ENCODE measurements around the gene TUBB. TPM values are rescaled to one million over a fixed set of nuclear protein-coding genes. Genes with fewer than 3 reads are reported as not detected.

The TUBB gene
- polyA plus RNA-seq, 1 of the 3 experiments (the other 2 are of a cell fraction), result 1,037 TPM

DNA sequence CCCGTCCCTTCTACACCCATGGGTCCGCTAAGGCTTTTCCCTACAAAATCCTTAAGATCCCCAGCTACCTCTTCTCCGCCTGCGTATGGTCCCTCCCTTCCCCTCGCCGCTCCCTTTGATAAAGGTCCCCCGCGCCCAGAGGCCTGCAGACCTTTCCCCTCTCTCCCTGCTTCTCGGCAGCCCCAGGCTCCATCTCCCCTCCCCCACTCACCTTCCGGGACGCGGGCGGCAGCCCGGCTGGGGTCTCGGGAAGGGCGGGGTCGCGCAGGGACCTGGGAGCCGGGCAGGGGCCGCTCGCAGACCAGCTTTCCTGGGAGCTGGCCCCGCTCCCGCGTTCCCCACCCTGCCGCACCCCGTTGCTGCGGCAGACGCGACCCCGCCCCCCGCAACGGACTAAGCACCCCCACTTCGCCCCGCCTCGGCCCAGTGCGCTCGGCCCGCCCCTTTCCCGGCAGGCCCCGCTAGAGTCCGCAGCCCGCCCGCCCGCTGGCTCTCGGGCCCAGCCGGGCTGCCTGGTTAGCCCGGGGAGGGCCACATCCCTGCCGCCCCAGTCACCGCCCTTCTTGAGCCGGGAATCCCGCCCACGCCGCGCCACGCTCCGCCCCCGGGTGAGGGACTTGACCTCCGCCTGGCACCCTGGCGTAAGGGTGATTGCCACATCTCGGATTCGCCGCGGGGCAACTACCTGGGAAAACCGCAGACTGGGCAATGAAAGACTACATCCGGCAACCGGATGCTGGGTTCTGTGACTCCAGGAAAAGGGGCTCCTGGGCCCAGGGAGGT lies 22.4 kb downstream of the TUBB start, which contains the start of gene FLOT1 (continued):
- TF ChIP-seq FOXM1 (IDR thresholded peaks at IDR 0.05; ENCODE audit: low read depth) (no peak), NFIC (IDR thresholded peaks at IDR 0.05; ENCODE audit: borderline replicate concordance) (peak; percentile 11), JUND (IDR thresholded peaks at IDR 0.05) (peak; percentile 24; the same call in 1 of the 2 replicates), TAF1 (IDR thresholded peaks at IDR 0.05; ENCODE audit: borderline replicate concordance, low read depth, low read length) (0 out of 2 replicates have a peak, but pooled peaks have one; percentile 47)

DNA sequence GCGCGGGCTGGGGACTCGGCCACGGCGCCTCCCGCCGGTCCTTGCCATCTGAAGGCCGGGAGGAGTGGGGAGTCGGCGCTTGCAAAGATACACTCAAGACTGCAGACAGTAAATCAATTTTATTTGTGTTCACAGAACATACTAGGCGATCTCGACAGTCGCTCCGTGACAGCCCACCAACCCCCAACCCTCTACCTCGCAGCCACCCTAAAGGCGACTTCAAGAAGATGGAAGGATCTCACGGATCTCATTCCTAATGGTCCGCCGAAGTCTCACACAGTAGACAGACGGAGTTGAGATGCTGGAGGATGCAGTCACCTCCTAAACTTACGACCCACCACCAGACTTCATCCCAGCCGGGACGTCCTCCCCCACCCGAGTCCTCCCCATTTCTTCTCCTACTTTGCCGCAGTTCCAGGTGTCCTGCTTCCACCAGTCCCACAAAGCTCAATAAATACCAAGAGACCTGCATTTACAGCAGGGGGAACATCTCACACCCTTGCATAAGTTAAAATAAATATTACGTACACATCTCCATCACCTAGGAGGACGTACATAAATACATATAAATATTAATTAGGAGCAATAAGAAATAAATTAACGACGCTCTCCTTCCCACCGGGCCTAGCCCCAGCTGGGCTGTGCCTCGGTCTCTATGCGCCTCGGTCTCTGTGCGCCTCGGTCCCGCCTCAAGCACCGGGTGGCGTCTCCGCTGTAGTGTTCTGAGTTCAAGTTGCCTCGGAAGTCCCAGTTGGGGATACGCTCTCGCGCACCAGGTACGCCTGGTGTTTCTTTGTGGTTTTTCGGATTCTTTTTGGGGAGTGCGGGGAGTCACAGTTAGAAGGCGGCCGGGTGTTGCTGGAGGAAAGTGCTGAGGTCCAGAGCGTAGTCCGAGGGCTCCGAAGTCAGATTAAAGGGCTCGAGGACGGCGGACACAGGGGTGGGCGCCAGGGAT lies 23.2 kb downstream of the TUBB start:
- no peaks in the 10 kb centered on the region for H3K9me2 ChIP-seq
- H3K36me3 ChIP-seq (replicated peaks in 1 of 2; ENCODE audit: control insufficient read depth in 1 of 2, insufficient read depth in 2 of 2, low read length in 1 of 2), result peaks cover 17 to 22% of the 10 kb centered on the region in 2 experiments
- TF ChIP-seq GABPA (IDR thresholded peaks at IDR 0.05; ENCODE audit: low read depth) (0 out of 2 replicates have a peak, but pooled peaks have one; percentile 0), FOSL2 (IDR thresholded peaks at IDR 0.05; ENCODE audit: borderline replicate concordance, low read depth) (no peak)
- peak overlapping the region; percentile 87 for H3K9ac ChIP-seq
- 81% methylated on average over 49 of the region's 55 CpGs for WGBS (ENCODE audit: low lambda C conversion rate)
- H4K20me1 ChIP-seq (ENCODE audit: insufficient read depth), result no peaks in the 10 kb centered on the region
- H3K4me3 ChIP-seq (ENCODE audit: low read depth in 2 of 2, low read length in 1 of 2), result peak overlapping the region; percentile 75 to 76
- H3K9me3 ChIP-seq, result no peaks in the 10 kb centered on the region
- H3K4me2 ChIP-seq, result peak overlapping the region; percentile 85; the same call in 1 of the 2 replicates
- POLR2A ChIA-PET, result no interaction called here
- H3K79me2 ChIP-seq (ENCODE audit: insufficient read depth), result peaks cover 52% of the 10 kb centered on the region
- H3K27me3 ChIP-seq (ENCODE audit: insufficient read depth), result no peaks in the 10 kb centered on the region
- H3K27ac ChIP-seq (ENCODE audit: low read depth in 2 of 2, low read length in 1 of 2), result peak overlapping the region; percentile 84 to 95
- H2AFZ ChIP-seq (ENCODE audit: low read depth), result no peak overlapping the region
- peaks cover 21 to 30% of the 10 kb centered on the region in 2 experiments for H3K4me1 ChIP-seq (ENCODE audit: control insufficient read depth in 1 of 2, insufficient read depth in 2 of 2, low read depth in 1 of 2, low read length in 1 of 2)
- CTCF ChIA-PET, result interaction anchor here (0.8 to 42.4 kb wide), 4 partner anchors 9 to 85 kb away, joined by 3 to 838 read pairs (median 38); partner anchors contain the start of genes DHX16, NRM and PPP1R18
- peak; percentile 27 for DNase-seq
- H3F3A ChIP-seq (replicated peaks; ENCODE audit: insufficient read depth), result peaks cover 19% of the 10 kb centered on the region

DNA sequence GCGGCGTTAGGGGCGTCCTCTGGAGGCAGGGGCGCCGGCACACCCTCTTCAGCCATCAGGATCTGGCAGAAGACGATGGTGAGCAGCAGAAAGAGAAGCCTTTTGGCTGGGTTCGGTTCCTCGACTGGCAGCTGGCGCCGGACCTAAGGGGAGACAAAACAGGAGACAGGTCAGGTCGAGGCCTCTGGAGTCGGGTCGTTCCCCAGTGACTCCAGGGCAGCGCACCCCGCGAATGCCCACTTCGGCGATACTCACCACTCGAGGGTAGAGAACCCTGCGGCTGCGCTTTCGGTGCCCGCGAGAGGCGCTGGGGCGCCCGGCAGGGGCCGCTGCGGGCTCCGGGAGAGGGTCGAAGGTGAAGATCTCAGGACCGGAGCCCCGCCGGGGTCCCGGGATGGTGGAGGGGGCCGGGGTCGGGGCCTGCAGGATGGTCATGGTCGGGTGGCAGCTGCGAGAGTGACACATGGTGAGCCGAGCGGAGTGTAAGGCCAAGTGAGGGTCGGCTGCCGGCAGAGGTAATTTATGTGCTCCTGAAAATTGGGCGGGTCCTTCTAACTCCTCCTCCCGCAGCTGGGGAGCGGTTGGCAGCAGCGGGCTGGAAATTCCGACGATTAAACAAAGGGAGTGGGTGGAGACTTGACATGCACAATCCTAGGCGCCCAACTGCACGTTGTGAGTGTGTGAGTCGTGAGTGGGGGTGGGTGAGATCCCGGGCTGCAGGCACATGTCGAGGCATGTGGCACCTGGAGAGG lies 24.1 kb downstream of the TUBB start, which contains the start of gene IER3:
TSS of gene IER3 (minus strand) at position 494 of the 752 bp plus-strand sequence. CDS start at position 465, 29 bp downstream.
- Histone ChIP-seq H3K9me3 (no peaks in the 10 kb centered on the region), H3K79me2 (ENCODE audit: insufficient read depth) (peaks cover 44% of the 10 kb centered on the region)
- TF ChIP-seq MEF2A (IDR thresholded peaks at IDR 0.05; ENCODE audit: borderline replicate concordance, low read depth), result no peak
- TF ChIP-seq SIN3A (IDR thresholded peaks at IDR 0.05; ENCODE audit: borderline replicate concordance, low read depth, low read length), result no peak
- TF ChIP-seq YY1 (IDR thresholded peaks at IDR 0.05; ENCODE audit: low read depth), result no peak
- TF ChIP-seq POLR2AphosphoS5 (IDR thresholded peaks at IDR 0.05; ENCODE audit: low read depth, low read length), result peak; percentile 94
- no peak for TF ChIP-seq RXRA (IDR thresholded peaks at IDR 0.05; ENCODE audit: borderline replicate concordance, low read depth)
- no peak for TF ChIP-seq RAD21 (IDR thresholded peaks at IDR 0.05; ENCODE audit: low read length)
- no peak for TF ChIP-seq RCOR1 (IDR thresholded peaks at IDR 0.05; ENCODE audit: low read length)
- TF ChIP-seq, protein P1, sequence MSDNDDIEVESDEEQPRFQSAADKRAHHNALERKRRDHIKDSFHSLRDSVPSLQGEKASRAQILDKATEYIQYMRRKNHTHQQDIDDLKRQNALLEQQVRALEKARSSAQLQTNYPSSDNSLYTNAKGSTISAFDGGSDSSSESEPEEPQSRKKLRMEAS (IDR thresholded peaks at IDR 0.05; ENCODE audit: low read depth), result no peak
- TF ChIP-seq CHD2 (IDR thresholded peaks at IDR 0.05; ENCODE audit: low read length, partially characterized antibody), result no peak
- TF ChIP-seq ELF1 (IDR thresholded peaks at IDR 0.05), result no peak
- TF ChIP-seq, protein P2, sequence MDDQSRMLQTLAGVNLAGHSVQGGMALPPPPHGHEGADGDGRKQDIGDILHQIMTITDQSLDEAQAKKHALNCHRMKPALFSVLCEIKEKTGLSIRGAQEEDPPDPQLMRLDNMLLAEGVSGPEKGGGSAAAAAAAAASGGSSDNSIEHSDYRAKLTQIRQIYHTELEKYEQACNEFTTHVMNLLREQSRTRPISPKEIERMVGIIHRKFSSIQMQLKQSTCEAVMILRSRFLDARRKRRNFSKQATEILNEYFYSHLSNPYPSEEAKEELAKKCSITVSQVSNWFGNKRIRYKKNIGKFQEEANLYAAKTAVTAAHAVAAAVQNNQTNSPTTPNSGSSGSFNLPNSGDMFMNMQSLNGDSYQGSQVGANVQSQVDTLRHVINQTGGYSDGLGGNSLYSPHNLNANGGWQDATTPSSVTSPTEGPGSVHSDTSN (IDR thresholded peaks at IDR 0.05), result peak; percentile 43; the same call in 1 of the 2 replicates
- no peak for TF ChIP-seq JUND (IDR thresholded peaks at IDR 0.05)
- no peak for TF ChIP-seq FOSL2 (IDR thresholded peaks at IDR 0.05; ENCODE audit: borderline replicate concordance, low read depth)
- no peak for TF ChIP-seq RFX5 (IDR thresholded peaks at IDR 0.05; ENCODE audit: low read length)
- TF ChIP-seq TAF1 (IDR thresholded peaks at IDR 0.05; ENCODE audit: borderline replicate concordance, low read depth, low read length), result peak; percentile 26; the same call in 1 of the 2 replicates
- TF ChIP-seq NRF1 (IDR thresholded peaks at IDR 0.05; ENCODE audit: low read depth, low read length), result no peak
- no peak for TF ChIP-seq SMC3 (IDR thresholded peaks at IDR 0.05; ENCODE audit: low read depth, low read length)
- TF ChIP-seq FOXM1 (IDR thresholded peaks at IDR 0.05; ENCODE audit: low read depth), result no peak
- TF ChIP-seq EZH2phosphoT487 (IDR thresholded peaks at IDR 0.05; ENCODE audit: borderline replicate concordance, low read depth), result no peak

More for the DNA sequence above, 24.1 kb downstream of the TUBB start, which contains the start of gene IER3:
- peaks cover 19% of the 10 kb centered on the region for H3F3A ChIP-seq (replicated peaks; ENCODE audit: insufficient read depth)
- H3K36me3 ChIP-seq (replicated peaks in 1 of 2; ENCODE audit: control insufficient read depth in 1 of 2, insufficient read depth in 2 of 2, low read length in 1 of 2), result peaks cover 9 to 14% of the 10 kb centered on the region in 2 experiments
- DNase-seq, result no peak
- H3K4me1 ChIP-seq (ENCODE audit: control insufficient read depth in 1 of 2, insufficient read depth in 2 of 2, low read depth in 1 of 2, low read length in 1 of 2), result peaks cover 25 to 39% of the 10 kb centered on the region in 2 experiments
- ChIA-PET POLR2A (no interaction called here), CTCF (interaction anchor here (0.8 to 42.4 kb wide), 2 partner anchors 59 to 84 kb away, joined by 3 to 838 read pairs; partner anchors contain the start of genes DHX16, NRM and PPP1R18)
- H3K4me3 ChIP-seq (ENCODE audit: low read depth in 2 of 2, low read length in 1 of 2), result peak within 1 kb of the TSS; percentile 75 to 76; a peak in 3 of 4 replicates
- H3K9ac ChIP-seq, result peak within 1 kb of the TSS; percentile 87
- H4K20me1 ChIP-seq (ENCODE audit: insufficient read depth), result no peaks in the 10 kb centered on the region
- 59% methylated on average over 43 of the region's 54 CpGs for WGBS (ENCODE audit: low lambda C conversion rate)
- H3K4me2 ChIP-seq, result peak within 1 kb of the TSS; percentile 85; the same call in 1 of the 2 replicates
- H3K9me2 ChIP-seq, result no peaks in the 10 kb centered on the region
- H3K27ac ChIP-seq (ENCODE audit: low read depth in 2 of 2, low read length in 1 of 2), result peak within 1 kb of the TSS in 1 of 2 experiments; percentile 84; a peak in 2 of 4 replicates
- H3K27me3 ChIP-seq (ENCODE audit: insufficient read depth), result no peaks in the 10 kb centered on the region
- no peak within 1 kb of the TSS for H2AFZ ChIP-seq (ENCODE audit: low read depth)
